DMS53 treated with DMSO at 0.1 percent for 48 hours (cell line): ENCODE results near the gene FLCN.

Source experiments
- DNase-seq: peaks from one replicate; lab custom pipeline; 2025; ENCODE audit not compliant: unreplicated experiment; lab: John Stamatoyannopoulos, UW

Gene FLCN

DNA sequence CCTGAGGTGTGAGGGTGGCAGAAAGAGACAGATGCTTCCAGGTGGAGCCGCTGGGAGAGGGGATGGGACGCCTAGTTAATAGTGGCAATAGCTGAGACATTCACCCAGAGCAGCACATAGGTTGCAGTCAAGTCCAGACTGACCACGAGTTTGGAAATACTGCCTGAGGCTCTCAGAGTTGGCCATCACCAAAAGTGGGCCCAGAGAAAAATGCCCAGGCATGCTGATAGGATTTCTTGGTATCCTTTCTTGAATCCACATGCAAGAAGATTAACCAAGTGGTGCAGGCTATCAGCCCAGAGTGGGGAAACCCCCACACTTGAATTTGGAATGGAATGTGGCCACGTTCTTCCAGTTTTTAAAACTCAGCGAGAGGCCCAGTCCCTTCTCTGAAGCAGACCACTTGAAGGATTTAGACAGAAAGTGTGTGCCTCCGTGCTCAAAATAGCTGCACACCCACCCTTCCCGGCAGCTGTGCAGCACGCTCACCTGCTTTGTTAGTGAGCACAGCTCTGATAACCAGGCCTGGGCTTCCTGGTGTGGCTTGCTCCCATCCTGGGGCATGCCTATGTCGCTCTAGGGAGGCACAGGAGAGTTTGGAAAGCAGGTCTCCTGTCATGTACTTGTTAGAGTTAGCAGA, 66.5 kb downstream of the FLCN start:
- DNase-seq: no peak

GRCh38 chr17:17169396-17169795, 67.6 kb downstream of the FLCN start:
- no peak for DNase-seq

- DNase-seq: no peak
These were observed 68.6 kb downstream of the FLCN start for GRCh38 chr17:17168401-17168800.

DNA sequence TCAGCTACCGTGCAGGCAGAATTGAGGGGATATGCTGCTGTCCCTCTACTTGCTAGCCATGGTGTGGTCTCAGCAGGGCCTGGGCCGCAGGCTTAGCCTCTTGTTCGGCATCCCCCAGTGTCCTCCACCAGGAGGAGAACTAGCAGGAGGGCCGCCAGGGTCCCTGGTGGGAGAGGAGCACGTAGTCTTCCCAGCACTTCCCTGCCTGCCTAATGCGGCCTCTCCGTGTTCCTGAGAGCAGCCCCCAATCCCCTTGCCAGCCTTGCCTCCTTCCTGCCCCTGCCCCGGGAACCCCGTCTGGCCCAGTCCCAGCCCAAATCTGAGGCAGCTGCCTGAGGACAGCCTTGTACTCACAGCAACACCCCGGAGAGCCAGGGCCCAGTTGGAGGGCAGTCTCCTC, 69.0 kb downstream of the FLCN start:
- no peak for DNase-seq

GRCh38 chr17:17167356-17167755, 69.6 kb downstream of the FLCN start:
- DNase-seq: no peak

DNA sequence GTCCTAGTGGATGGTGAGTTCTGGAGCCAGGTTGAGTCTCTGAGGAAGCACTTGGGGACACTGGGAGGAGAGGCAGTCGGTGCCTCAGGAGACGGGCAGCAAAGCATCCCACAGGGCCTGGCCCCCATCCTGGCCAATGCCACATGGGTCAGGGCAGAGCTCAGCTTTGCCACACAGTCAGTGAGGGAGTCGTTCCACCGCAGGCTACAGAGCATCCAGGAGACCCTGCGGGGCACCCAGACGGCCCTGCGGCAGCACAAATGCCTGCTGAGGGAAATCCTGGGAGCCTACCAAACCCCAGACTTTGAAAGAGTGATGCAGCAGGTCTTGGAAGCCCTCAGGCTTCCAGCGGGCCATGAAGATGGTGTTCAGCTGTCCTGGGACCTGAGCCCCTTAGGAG, 70.5 kb downstream of the FLCN start:
- no peak for DNase-seq

- no peak for DNase-seq
These were observed 71.2 kb downstream of the FLCN start for GRCh38 chr17:17165666-17166308.

- no peak for DNase-seq
These were observed 72.3 kb downstream of the FLCN start for GRCh38 chr17:17164676-17165075.

GRCh38 chr17:17164156-17164555, 72.8 kb downstream of the FLCN start:
- DNase-seq: no peak
